GM21360 (cell line): ENCODE results near the gene LDLR.
"Not testable (repeated sequence)": the region's sequence is repeated elsewhere in the genome, so short reads cannot be mapped to it uniquely, and the experiment has no call there.

Source experiments
- ATAC-seq: cut with Tn5 transposase; IDR thresholded peaks from one replicate; pipeline ENCODE4 v1.9.1; 2021; ENCODE audit warnings: mild to moderate bottlenecking, moderate library complexity; ENCODE audit not compliant: unreplicated experiment

LDLR gene

DNA sequence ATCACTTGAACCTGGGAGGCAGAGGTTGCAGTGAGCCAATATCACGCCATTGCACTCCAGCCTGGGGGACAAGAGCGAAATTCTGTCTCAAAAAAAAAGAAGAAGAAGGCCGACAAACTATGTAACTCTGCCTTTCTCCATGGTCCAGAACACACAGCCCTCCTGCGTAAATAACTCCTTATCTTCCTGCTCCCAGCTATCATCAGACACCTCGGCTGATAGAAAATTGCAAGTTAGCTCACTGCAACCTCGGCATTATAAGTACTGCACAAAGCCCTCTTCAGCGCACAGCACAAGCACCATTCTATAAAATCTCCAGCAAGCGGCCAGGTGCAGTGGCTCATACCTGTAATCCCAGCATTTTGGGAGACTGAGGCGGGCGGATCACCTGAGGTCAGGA lies 14.4 kb downstream of the LDLR start:
- not testable (repeated sequence) for ATAC-seq

DNA sequence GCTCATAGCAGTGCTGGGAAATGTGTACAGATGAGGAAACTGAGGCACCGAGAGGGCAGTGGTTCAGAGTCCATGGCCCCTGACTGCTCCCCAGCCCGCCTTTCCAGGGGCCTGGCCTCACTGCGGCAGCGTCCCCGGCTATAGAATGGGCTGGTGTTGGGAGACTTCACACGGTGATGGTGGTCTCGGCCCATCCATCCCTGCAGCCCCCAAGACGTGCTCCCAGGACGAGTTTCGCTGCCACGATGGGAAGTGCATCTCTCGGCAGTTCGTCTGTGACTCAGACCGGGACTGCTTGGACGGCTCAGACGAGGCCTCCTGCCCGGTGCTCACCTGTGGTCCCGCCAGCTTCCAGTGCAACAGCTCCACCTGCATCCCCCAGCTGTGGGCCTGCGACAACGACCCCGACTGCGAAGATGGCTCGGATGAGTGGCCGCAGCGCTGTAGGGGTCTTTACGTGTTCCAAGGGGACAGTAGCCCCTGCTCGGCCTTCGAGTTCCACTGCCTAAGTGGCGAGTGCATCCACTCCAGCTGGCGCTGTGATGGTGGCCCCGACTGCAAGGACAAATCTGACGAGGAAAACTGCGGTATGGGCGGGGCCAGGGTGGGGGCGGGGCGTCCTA lies 15.9 kb downstream of the LDLR start:
- ATAC-seq = no peak

DNA sequence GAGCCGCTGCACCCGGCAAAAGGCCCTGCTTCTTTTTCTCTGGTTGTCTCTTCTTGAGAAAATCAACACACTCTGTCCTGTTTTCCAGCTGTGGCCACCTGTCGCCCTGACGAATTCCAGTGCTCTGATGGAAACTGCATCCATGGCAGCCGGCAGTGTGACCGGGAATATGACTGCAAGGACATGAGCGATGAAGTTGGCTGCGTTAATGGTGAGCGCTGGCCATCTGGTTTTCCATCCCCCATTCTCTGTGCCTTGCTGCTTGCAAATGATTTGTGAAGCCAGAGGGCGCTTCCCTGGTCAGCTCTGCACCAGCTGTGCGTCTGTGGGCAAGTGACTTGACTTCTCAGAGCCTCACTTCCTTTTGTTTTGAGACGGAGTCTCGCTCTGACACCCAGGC lies 17.2 kb downstream of the LDLR start:
- ATAC-seq = no peak

- ATAC-seq = no peak
These were observed 19.5 kb downstream of the LDLR start for GRCh38 chr19:11108746-11109145.

DNA sequence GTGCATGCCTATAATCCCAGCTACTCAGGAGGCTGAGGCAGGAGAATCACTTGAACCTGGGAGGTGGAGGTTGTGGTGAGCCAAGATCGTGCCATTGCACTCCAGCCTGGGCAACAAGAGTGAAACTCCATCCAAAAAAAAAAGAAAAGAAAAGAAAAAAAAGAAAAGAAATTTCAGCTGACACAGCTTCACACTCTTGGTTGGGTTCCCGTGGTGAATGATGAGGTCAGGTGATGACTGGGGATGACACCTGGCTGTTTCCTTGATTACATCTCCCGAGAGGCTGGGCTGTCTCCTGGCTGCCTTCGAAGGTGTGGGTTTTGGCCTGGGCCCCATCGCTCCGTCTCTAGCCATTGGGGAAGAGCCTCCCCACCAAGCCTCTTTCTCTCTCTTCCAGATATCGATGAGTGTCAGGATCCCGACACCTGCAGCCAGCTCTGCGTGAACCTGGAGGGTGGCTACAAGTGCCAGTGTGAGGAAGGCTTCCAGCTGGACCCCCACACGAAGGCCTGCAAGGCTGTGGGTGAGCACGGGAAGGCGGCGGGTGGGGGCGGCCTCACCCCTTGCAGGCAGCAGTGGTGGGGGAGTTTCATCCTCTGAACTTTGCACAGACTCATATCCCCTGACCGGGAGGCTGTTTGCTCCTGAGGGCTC lies 22.0 kb downstream of the LDLR start:
- no peak for ATAC-seq

DNA sequence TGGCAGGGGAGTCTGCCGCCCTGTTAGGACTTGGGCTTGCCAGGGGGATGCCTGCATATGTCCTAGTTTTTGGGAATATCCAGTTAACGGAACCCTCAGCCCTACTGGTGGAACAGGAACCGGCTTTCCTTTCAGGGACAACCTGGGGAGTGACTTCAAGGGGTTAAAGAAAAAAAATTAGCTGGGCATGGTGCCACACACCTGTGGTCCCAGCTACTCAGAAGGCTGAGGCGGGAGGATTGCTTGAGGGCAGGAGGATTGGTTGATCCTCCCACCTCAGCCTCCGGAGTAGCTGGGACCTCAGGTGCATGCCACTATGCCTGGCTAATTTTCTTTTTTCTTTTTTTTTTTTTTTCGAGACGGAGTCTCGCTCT lies 22.5 kb downstream of the LDLR start:
- ATAC-seq = no peak

GRCh38 chr19:11113140-11113708 lies 24.0 kb downstream of the LDLR start:
- ATAC-seq = no peak

GRCh38 chr19:11115042-11115441 lies 25.8 kb downstream of the LDLR start:
- no peak for ATAC-seq

DNA sequence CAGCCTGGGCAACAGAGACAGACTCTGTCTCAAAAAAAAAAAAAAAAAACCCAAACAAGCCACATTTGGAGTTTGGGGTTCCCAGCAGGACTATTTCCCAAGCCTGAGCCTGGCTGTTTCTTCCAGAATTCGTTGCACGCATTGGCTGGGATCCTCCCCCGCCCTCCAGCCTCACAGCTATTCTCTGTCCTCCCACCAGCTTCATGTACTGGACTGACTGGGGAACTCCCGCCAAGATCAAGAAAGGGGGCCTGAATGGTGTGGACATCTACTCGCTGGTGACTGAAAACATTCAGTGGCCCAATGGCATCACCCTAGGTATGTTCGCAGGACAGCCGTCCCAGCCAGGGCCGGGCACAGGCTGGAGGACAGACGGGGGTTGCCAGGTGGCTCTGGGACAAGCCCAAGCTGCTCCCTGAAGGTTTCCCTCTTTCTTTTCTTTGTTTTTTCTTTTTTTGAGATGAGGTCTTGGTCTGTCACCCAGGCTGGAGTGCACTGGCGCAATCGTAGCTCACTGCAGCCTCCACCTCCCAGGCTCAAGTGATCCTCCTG lies 26.7 kb downstream of the LDLR start:
- no peak for ATAC-seq

DNA sequence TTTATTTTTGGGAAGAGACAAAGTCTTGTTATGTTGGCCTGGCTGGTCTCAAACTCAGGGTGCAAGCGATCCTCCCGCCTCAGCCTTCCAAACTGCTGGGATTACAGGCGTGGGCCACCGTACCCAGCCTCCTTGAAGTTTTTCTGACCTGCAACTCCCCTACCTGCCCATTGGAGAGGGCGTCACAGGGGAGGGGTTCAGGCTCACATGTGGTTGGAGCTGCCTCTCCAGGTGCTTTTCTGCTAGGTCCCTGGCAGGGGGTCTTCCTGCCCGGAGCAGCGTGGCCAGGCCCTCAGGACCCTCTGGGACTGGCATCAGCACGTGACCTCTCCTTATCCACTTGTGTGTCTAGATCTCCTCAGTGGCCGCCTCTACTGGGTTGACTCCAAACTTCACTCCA lies 27.2 kb downstream of the LDLR start:
- ATAC-seq = no peak

DNA sequence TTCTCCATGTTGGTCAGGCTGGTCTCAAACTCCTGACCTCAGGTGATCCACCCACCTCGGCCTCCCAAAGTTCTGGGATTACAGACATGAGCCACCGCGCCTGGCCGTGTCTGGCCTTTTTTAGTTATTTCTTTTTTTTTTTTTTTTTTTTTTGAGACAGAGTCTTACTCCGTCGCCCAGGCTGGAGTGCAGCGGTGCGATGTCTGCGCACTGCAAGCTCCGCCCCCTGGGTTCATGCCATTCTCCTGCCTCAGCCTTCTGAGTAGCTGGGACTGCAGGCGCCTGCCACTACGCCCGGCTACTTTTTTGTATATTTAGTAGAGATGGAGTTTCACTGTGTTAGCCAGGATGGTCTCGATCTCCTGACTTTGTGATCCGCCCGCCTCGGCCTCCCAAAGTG lies 32.7 kb downstream of the LDLR start:
- ATAC-seq = not testable (repeated sequence)

DNA sequence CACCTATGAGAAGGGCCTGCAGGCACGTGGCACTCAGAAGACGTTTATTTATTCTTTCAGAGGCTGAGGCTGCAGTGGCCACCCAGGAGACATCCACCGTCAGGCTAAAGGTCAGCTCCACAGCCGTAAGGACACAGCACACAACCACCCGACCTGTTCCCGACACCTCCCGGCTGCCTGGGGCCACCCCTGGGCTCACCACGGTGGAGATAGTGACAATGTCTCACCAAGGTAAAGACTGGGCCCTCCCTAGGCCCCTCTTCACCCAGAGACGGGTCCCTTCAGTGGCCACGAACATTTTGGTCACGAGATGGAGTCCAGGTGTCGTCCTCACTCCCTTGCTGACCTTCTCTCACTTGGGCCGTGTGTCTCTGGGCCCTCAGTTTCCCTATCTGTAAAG lies 33.9 kb downstream of the LDLR start:
- ATAC-seq = no peak

DNA sequence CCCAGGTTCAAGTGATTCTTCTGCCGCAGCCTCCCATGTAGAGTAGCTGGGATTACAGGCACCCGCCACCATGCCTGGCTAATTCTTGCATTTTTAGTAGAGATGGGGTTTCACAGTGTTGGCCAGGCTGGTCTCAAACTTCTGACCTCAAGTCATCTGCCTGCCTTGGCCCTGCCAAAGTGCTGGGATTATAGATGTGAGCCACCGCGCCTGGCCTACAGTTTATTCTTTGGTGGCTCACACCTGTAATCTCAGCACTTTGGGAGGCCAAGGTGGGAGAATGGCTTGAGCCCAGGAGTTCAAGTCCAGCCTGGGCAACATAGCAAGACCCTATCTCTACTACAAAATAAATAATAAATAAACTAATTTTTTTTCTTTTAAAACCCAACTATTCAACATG lies 34.9 kb downstream of the LDLR start:
- not testable (repeated sequence) for ATAC-seq

- no peak for ATAC-seq
These were observed 36.9 kb downstream of the LDLR start for GRCh38 chr19:11125994-11126685.

- ATAC-seq = no peak
These were observed 38.6 kb downstream of the LDLR start for GRCh38 chr19:11127905-11128304.

DNA sequence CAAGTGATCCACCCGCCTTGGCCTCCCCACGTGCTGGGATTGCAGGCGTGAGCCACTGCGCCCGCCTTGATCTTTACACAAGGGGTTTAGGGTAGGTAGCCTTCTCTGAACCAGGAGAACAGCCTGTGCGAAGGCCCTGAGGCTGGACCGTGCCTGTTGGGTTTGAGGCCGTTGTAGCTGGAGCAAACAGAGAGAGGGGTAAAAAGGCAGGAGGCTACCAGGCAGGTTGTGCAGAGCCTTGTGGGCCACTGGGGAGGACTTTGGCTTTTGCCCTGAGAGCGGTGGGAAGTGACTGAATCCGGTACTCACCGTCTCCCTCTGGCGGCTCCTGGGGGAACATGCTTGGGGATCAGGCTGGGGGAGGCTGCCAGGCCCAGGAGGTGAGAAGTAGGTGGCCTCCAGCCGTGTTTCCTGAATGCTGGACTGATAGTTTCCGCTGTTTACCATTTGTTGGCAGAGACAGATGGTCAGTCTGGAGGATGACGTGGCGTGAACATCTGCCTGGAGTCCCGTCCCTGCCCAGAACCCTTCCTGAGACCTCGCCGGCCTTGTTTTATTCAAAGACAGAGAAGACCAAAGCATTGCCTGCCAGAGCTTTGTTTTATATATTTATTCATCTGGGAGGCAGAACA lies 41.7 kb downstream of the LDLR start:
- no peak for ATAC-seq

GRCh38 chr19:11131471-11131870 lies 42.2 kb downstream of the LDLR start:
- no peak for ATAC-seq

DNA sequence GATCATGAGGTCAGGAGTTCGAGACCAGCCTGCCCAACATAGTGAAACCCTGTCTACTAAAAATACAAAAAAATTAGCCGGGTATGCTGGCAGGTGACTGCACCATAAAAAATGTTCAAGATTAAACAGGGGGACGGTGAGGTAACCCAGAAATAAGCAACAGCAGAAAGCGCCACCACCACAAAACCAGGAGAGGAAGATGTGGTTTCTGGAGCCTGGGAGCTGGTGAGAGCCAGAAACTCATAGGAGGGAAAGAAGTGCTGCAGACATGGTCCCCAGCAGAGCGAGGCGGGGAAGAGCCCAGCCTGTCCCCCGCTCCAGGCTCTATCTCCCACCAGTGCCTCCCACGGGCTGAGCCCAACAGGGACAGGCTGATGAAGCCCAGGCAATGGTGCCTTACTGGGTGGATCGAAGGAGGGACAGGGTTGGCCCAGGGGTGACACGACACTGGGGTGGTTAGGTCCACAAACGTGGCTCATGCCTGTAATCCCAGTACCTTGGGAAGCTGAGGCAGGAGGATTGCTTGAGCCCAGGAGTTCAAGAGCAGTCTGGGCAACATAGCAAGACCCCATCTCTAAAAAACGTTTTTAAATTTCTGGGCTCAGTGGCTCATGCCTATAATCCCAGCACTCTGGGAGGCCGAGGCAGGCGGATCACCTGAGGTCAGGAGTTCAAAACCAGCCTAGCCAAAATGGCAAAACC lies 47.3 kb downstream of the LDLR start:
- no peak for ATAC-seq

DNA sequence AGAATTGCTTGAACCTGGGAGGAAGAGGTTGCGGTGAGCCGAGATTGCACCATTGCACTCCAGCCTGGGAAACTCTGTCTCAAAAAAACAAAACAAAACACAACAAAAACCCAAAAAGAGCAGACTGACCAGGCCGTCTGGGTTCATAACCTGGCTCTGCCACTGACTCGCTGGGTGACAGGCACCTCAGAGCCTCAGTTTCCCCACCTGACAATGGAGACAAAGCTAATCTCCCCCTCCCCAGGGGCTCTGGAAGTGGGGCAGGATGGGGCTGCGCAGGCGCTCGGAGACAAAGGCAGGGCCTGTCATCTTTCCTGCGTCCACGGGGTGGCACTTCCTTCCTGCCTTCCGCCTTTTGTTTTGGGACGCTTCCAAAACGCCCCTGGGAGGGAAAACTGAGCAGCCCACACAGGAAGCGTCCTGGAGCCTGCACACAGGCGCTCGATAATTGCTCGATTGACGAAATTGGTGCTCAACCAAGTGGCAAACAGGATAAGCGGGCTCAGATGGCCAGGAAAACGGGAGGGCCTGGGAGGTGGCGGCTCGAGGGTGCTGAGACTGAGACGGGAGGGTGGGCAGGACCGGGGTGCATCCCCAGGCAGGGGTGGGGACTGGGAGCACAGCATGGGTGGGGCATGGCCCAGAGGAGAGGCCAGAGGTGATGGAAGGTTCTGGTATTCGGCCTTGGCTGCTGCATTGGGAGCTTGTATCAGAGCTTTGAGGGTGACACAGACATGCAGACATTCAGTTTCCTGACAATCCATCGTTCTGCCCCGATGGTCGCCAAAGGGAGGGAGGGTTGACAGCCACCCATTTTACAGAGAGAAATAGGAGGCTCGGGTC lies 48.5 kb downstream of the LDLR start:
- no peak for ATAC-seq
